T-helper 1 cell treated with Interleukin-12 subunit alpha and Interleukin-12 subunit beta and Interleukin-4 antibody, amounts not matched to agents 30 μg/mL and 1 μg/mL, for 36 hours (primary cell): ENCODE results near the gene PSMG4.

ENCODE experiments used
- H3K27ac Mint-ChIP-seq: one replicate; pipeline ENCODE4 v1.8.0; 2021; ENCODE audit warnings: mild to moderate bottlenecking, mixed read lengths
- H3K27me3 Mint-ChIP-seq: one replicate; pipeline ENCODE4 v1.8.0; 2021; ENCODE audit warnings: low read depth, mixed read lengths
- H3K36me3 Mint-ChIP-seq: one replicate; pipeline ENCODE4 v1.8.0; 2021; ENCODE audit warnings: low read depth, mixed read lengths
- H3K4me1 Mint-ChIP-seq: one replicate; pipeline ENCODE4 v1.8.0; 2021; ENCODE audit warnings: low read depth, mixed read lengths
- H3K4me3 Mint-ChIP-seq: one replicate; pipeline ENCODE4 v1.8.0; 2021; ENCODE audit warnings: mild to moderate bottlenecking, moderate library complexity, mixed read lengths
- H3K9me3 Mint-ChIP-seq: one replicate; pipeline ENCODE4 v1.8.0; 2021; ENCODE audit warnings: mixed read lengths

Gene PSMG4

DNA sequence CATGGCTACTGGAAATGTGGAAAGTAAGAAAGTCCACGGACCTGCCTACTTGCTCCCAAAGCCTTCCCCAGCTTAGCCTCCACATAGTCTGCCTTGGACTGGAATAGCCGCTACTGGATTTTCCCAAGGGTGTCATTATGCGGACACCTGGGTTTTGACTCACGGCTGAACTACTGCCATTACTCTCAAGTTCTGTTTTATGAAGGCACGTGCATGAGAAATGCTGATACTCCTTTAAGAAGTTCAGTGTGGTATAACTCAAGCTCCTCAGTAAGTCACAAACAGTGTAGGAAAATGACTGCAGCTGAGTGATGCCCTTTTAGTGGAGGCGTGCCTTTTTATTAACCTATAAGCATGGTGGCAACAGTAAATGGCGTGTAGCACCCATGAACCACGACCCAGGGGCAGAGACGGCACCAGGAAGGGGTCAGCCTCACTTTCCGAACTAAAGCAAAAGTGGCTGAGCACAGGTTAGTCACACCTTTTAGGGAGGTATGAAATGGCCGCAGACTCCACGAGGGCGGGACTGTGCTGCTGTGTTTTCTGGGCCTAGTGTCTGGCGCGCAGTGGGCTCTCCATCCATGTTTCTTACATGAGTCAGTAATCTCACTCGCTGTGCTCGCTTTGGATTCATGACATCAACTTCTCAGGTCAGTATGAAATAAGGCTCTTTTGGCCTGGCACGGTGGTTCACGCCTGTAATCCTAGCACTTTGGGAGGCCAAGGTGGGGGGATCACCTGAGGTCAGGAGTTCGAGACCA, 23.9 kb downstream of the PSMG4 start:
- Mint-ChIP-seq H3K27me3 (no peaks in the 10 kb centered on the region), H3K9me3 (no peaks in the 10 kb centered on the region), H3K27ac (no peak overlapping the region), H3K36me3 (no peaks in the 10 kb centered on the region), H3K4me3 (no peak overlapping the region), H3K4me1 (peaks cover 3% of the 10 kb centered on the region)

DNA sequence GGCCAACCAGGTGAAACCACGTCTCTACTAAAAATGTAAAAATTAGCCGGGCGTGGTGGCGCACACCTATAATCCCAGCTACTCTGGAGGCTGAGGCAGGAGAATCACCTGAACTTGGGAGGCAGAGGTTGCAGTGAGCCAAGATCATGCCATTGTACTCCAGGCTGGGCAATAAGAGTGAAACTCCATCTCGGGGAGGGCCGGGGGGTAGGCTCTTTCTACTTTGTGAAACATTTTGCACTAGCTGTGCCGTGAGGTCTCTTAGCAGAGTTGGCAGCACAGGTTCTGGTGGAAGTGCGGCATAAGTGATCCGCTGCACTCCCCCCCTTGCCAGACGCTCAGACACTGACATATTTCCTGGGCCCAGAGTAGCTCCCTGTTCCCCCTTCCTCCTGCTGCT, 24.5 kb downstream of the PSMG4 start:
- H3K36me3 Mint-ChIP-seq, result no peaks in the 10 kb centered on the region
- H3K27me3 Mint-ChIP-seq, result no peaks in the 10 kb centered on the region
- H3K27ac Mint-ChIP-seq, result no peak overlapping the region
- H3K9me3 Mint-ChIP-seq, result no peaks in the 10 kb centered on the region
- H3K4me3 Mint-ChIP-seq, result no peak overlapping the region
- peaks cover 3% of the 10 kb centered on the region for H3K4me1 Mint-ChIP-seq

DNA sequence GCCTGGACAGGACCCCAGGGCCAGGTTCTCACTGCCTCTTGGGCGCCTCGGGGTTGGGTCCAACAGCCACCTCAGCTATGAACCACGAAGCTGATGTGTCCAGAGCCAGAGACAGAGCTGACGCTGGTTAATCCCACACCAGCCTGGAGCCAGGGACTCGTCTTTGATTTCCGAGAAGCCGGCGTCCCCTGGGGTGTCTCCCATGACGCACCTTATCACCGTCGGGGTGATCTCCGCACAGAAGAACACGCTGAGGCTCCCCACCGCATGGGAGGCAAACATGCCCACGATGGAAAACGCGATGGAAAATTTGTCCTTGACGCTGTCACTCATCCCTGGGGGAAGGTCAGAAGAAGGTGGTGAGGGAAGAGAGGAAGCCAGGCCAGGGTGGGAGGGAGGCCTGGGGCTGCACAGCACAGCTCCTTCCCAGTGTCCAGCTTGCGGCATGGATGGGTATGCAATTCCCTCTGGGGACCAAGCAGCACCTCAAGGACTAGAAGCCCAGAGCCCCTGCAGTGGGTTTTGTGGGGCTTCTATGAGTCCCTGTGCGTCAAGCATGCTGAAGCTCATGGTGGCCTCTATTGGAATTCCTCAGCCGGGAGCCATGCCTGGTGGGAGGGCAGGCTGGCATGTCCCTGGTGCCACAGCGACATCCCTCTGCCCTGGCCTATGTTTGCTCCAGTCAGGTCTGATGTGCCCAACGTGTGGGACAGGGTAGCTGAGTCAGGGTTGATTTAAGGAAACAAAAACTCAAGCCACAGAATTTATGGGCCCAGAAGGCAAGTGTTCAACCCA, 25.1 kb downstream of the PSMG4 start:
- no peak overlapping the region for H3K27ac Mint-ChIP-seq
- no peaks in the 10 kb centered on the region for H3K36me3 Mint-ChIP-seq
- peaks cover 3% of the 10 kb centered on the region for H3K4me1 Mint-ChIP-seq
- no peak overlapping the region for H3K4me3 Mint-ChIP-seq
- no peaks in the 10 kb centered on the region for H3K9me3 Mint-ChIP-seq
- no peaks in the 10 kb centered on the region for H3K27me3 Mint-ChIP-seq

DNA sequence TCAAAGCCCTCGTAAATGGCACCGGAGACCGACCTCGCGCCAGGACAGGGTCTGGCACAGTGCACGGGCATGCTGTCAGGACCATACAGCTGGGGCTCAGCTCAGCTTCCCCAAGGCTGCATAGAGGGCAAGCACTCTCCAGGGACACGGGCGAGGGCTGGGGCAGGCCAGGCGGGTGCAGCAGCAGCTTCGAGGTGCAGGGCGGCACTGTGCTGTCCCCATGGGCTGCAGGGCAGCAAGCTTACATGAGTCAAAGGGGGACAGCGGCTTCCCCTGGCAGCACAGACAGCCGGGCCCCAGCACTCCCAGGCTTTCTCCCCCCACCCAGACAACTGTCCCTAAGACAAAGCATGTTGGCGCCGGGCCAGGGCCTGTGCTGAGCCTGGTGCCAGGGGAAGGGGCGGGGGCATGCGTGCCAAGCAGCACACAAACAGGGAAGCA, 25.7 kb downstream of the PSMG4 start:
- Mint-ChIP-seq H3K4me3 (no peak overlapping the region), H3K36me3 (no peaks in the 10 kb centered on the region), H3K4me1 (peaks cover 3% of the 10 kb centered on the region), H3K9me3 (no peaks in the 10 kb centered on the region), H3K27ac (no peak overlapping the region), H3K27me3 (no peaks in the 10 kb centered on the region)

DNA sequence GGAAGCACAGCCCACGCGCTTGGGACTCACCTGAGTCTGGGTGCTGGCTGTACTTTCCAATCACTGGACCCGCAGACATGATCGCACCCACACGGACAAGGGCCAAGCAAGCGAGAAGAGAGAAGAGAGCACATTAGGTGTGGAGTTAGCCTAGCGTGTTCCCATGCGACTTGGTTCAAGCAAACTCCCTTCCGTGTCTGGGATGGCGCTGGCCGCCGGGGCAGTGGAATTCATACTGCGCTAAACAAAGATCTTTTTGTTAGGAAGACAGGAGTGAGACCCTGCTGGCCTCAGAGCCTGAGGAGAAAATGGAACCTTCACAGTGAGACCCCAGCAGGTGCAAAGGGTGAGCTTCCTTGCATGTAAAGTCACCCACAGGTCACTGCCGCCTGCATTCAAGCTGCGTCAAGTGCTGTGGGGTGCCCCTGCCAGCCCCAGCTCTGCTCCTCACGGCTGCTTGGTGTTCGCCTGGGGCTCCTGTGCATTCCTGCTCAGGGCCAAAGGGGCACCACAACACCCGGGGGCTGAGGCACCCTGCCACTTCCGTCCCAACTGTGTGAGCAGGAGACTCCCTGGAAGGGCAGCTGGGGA, 26.4 kb downstream of the PSMG4 start:
- Mint-ChIP-seq H3K9me3 (no peaks in the 10 kb centered on the region), H3K27me3 (no peaks in the 10 kb centered on the region), H3K4me3 (no peak overlapping the region), H3K4me1 (no peaks in the 10 kb centered on the region), H3K27ac (no peak overlapping the region), H3K36me3 (no peaks in the 10 kb centered on the region)

DNA sequence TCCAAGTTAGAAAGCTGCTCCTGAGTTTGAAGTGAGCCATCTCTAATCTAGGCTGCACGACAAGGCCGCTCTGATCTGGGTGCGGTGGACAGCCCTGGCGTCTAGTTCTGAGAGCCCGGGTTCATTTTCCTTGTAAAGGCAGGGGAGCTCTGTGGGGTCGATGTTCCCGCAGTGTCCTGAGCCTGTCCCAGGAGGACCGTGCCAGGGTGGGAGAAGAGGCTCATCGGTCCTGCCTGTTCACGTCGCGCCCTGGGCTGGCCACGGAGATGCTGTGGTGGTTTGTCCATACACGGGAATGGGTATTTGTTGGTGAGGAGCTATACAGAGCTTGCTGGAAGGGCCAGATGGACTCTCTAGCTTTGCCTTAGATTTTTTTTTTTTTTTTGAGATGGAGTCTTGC, 27.0 kb downstream of the PSMG4 start:
- Mint-ChIP-seq H3K36me3 (no peaks in the 10 kb centered on the region), H3K4me1 (no peaks in the 10 kb centered on the region), H3K4me3 (no peak overlapping the region), H3K27ac (no peak overlapping the region), H3K9me3 (no peaks in the 10 kb centered on the region), H3K27me3 (no peaks in the 10 kb centered on the region)

DNA sequence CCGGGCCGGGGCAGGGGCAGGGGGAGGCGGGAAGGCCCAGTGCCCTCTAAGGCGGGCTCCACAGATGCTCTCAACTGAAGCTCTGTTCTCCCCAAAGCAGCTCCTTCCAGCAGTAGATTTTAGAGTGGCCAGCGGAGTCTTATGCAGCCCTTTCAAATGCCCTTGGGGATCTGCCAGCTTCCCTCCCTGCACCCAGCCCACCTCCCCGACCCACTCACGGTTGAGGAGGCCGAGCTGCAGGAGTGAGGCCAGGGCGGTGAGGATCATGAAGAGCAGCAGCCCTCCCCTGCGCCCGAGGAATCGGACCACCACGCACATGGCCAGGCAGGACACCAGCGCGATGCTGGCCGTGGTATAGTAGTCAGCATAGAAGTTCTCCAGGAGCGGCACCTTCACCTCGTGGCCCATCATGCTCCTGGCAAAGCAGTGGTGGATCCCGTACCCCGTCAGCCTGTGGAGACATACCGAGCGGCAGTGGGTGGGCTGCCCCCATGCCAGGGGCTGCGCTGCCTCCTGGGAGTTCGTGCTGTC, 28.0 kb downstream of the PSMG4 start:
- H3K4me1 Mint-ChIP-seq, result no peaks in the 10 kb centered on the region

DNA sequence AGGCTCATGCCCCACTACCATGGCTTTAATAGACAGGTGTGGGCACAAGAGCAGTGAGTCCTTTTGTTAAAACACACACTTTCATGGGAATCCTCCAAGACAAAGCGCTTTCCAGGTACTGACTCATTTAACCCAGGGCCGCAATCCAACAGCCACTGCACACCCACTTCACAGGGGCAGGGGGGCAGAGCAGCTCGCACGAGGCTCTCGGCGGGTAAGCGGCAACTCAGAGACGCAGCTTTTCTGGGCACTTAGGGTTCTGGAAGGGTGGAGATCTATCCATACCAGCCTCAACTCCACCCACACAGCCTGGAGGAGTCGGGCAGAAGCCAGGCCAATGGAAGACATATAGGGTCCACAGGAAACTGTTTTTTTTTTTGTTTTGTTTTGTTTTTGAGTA, 28.6 kb downstream of the PSMG4 start:
- Mint-ChIP-seq H3K9me3 (no peaks in the 10 kb centered on the region), H3K36me3 (no peaks in the 10 kb centered on the region), H3K4me3 (no peak overlapping the region)

More for the DNA sequence above, 28.0 kb downstream of the PSMG4 start:
- no peak overlapping the region for H3K4me3 Mint-ChIP-seq
- no peaks in the 10 kb centered on the region for H3K9me3 Mint-ChIP-seq
- no peaks in the 10 kb centered on the region for H3K27me3 Mint-ChIP-seq
- H3K36me3 Mint-ChIP-seq, result no peaks in the 10 kb centered on the region
- no peak overlapping the region for H3K27ac Mint-ChIP-seq

DNA sequence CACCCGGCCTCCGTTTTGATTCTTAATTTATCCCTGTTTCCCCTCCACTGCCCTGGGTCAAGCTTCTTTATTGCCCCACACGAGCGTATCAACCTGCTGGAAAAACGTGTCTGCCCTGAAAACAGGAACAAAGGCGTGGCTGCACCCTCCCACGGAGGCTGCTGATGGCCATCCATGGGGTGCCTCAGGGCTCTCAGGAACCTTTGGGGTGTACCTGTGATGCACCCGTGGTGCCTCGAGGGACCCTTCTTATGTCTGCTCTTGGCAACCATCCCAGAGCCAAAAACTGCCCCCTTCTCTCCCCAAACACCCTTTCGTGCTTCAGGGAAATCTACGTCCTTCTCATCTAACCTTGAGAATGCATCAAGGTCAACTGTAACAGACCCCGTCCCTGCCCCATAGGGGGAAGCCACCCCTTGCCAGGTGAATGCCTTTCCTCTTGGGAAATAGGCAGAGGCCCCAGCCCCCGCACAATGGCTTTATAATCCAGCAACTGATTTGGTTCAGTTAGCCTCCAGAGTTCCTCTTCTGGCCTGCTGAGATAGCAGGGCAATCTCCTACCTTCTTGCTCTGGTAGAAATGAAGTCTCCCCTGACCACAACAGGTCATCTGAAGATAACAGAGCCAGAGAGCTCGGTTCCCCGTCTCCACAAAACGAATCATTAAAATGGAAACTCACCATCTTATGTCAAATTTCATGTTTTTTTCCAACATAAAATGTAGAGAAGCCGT, 29.4 kb downstream of the PSMG4 start:
- Mint-ChIP-seq H3K36me3 (no peaks in the 10 kb centered on the region), H3K4me1 (no peaks in the 10 kb centered on the region), H3K9me3 (no peaks in the 10 kb centered on the region), H3K4me3 (no peak overlapping the region), H3K27ac (no peak overlapping the region), H3K27me3 (no peaks in the 10 kb centered on the region)

More for the DNA sequence above, 28.6 kb downstream of the PSMG4 start:
- Mint-ChIP-seq H3K27me3 (no peaks in the 10 kb centered on the region), H3K4me1 (no peaks in the 10 kb centered on the region), H3K27ac (no peak overlapping the region)

DNA sequence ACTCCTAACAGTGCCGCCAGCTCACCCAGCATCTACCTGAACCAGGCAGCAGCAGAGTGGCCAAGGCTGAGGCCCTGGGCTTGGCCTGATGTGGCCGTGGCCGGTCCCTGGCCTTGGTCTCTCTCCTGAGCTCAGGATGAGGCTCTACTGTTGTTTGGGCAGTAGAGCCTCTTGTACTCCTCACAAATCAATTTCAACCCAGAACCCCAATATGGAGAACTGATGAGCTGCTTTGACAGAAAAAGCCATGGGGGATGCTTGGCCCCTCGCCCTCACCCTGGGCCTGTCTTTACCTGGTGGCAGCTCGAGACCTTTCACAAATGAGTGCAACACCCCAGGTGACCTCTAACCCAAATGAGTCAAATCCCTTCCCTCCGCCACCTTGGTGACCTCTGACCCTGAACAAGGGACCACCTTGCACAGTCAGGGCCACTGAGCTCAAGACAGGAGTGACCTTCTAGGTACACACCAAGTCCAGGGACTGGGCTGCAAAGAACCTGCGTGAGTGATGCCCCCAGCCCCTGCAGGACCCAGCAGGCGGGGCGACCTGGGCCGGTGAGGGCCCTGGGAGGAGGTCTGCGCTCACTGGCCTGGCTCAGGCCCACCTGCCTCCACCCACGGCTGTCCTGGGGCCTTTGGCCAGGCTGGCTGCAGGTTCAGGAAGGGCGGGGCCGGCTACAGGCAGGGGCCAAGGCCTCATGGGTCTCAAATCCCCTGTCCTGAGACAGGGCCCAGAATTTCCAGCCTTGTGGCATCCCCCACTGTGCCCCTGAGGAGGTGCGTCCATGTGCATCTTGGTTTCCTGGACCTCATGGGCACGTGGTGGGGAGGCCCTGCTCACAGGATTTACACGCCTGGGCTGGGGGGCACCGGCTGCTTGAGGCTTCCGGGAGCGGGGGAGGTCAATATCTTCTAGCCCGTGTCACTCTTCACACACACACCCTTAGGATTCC, 30.2 kb downstream of the PSMG4 start:
- Mint-ChIP-seq H3K27ac (no peak overlapping the region), H3K4me1 (no peaks in the 10 kb centered on the region), H3K9me3 (no peaks in the 10 kb centered on the region), H3K27me3 (no peaks in the 10 kb centered on the region), H3K36me3 (no peaks in the 10 kb centered on the region), H3K4me3 (no peak overlapping the region)

DNA sequence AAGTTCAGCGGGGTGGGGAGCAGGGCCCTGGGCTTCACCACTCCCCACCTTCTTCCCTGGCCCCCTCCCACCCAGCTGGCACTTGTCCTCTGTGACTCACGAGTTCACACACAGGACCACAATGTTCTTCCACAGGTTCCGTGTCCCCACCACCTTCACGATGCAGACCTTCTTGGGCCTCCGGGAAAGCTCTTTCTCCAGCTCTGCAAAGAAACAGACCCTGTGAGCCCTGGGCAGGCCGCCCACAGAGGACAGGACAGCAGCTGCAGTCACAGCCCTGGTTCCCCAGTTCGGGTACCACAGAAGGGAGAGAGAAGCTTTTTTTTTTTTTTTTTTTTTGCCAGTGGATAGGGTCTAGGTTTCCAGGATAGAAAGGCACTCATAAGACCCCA, 30.9 kb downstream of the PSMG4 start:
- no peak overlapping the region for H3K4me3 Mint-ChIP-seq
- no peaks in the 10 kb centered on the region for H3K36me3 Mint-ChIP-seq
- no peak overlapping the region for H3K27ac Mint-ChIP-seq
- no peaks in the 10 kb centered on the region for H3K27me3 Mint-ChIP-seq
- H3K9me3 Mint-ChIP-seq, result no peaks in the 10 kb centered on the region
- H3K4me1 Mint-ChIP-seq, result no peaks in the 10 kb centered on the region

DNA sequence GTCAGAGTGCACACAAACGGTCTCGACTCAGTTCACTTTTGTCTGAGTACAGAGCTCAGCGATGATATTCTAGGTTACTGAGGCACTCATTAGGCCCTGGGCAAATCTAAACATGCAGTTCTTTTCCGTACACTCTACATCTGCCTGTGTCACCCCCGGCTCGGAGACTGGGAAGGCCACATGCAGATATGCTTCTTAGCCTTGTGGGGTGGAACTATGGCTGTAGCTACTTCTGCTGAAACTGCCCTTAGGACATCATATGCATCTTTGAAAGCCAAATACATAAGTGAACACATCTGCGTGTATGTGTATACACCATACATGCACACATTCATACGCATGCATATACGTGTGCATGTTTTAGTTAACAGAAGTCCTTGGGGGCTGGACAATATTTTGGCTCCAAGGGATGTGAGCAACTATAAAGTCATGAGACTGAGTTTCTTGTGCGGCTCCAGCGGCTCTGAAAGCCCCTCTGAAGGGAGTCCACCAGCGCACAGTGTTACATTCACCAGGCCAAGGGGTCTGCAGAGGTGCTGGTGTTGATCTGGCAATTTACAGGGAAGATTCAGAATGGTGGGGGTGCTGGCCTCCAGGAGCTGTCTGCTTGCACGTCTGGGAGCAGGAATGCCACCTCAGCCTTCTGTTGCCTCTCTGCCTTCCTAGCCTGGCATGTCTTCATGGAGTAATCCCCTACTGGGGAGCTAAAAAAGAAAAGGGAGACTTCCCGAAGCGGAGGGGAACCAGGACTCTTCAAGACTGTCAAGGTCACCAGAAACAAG, 31.6 kb downstream of the PSMG4 start:
- Mint-ChIP-seq H3K4me3 (no peak overlapping the region), H3K4me1 (no peaks in the 10 kb centered on the region), H3K36me3 (no peaks in the 10 kb centered on the region), H3K27me3 (no peaks in the 10 kb centered on the region), H3K27ac (no peak overlapping the region), H3K9me3 (no peaks in the 10 kb centered on the region)

DNA sequence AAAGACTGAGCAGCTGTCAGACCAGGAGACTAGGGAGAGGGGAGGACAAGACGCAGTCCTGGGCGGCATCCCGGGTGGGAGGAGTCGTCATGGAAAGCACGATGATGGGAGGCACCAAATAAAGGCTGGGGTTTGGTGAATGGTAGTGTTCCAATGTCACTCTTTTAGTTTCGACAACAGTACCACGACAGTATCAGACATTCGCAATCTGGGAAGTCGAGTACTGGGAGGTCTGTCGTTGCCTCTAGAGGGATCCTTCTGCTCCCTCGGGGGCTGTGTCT, 32.1 kb downstream of the PSMG4 start:
- no peaks in the 10 kb centered on the region for H3K9me3 Mint-ChIP-seq
- no peak overlapping the region for H3K4me3 Mint-ChIP-seq
- H3K36me3 Mint-ChIP-seq, result no peaks in the 10 kb centered on the region
- no peak overlapping the region for H3K27ac Mint-ChIP-seq
- no peaks in the 10 kb centered on the region for H3K4me1 Mint-ChIP-seq
- no peaks in the 10 kb centered on the region for H3K27me3 Mint-ChIP-seq
